Measurements from ENCODE around the gene AK8.

DNA sequence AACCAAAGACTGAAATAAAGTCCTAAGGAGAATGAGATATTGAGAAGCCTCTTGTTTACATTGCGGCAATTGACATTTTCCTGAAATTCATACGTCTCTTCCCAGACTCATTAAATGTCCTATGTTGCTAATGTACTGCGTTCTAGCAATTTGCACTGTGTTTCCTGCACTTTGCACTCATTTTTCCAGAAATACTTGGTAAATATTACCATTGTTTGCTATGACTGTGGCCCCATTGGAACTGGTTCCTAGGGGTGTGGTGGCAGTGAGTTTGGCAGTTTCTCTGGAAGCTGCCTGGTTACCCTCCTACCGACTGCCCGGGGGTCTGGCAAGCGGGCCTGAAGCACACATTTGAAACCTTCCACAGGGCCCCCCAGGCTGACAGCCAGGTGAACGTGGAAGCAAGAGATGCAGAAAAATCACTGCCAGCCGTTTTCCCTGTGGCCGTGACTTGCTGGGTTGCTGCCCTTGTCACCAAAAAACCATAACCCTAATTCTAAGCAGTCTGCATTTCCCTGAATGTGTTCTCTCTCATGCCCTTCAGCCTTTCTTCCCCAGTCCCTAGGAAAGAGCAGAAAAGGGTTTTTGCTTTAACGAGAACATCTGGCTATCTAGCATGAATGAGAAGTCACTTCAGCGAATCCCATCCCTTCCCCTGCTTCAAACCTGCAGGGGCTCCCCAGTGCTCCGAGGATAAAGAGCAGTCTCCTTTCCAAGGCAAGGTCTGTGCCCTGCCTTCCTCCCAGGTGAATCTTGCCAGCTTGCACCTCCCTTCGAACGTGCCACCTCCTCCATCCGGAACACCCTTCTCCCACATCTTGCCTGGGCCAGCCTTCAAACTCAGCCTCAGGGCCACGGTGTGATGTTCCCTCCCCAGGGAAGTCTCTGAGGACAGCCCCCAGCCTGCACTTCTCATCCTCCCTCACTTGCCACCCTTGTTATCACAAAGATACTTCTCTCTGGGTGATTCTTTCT lies 84.2 kb downstream of the AK8 start:
- TF ChIP-seq, protein P1, sequence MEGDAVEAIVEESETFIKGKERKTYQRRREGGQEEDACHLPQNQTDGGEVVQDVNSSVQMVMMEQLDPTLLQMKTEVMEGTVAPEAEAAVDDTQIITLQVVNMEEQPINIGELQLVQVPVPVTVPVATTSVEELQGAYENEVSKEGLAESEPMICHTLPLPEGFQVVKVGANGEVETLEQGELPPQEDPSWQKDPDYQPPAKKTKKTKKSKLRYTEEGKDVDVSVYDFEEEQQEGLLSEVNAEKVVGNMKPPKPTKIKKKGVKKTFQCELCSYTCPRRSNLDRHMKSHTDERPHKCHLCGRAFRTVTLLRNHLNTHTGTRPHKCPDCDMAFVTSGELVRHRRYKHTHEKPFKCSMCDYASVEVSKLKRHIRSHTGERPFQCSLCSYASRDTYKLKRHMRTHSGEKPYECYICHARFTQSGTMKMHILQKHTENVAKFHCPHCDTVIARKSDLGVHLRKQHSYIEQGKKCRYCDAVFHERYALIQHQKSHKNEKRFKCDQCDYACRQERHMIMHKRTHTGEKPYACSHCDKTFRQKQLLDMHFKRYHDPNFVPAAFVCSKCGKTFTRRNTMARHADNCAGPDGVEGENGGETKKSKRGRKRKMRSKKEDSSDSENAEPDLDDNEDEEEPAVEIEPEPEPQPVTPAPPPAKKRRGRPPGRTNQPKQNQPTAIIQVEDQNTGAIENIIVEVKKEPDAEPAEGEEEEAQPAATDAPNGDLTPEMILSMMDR (IDR thresholded peaks at IDR 0.05) = no peak
- no peak for TF ChIP-seq POLR2A (IDR thresholded peaks at IDR 0.05)

Measured in ovary (tissue), 3 donors.